GM12872 (cell line): ENCODE data around the gene WNT2B.

ENCODE experiments used
- CTCF ChIP-seq: IDR thresholded peaks from 3 replicates; pipeline ENCODE4 v1.5.1; 2011; ENCODE audit warnings: low read depth, mild to moderate bottlenecking, low read length, moderate library complexity; ENCODE audit not compliant: insufficient read depth

The WNT2B gene

GRCh38 chr1:112501810-112502641 lies 6.7 kb upstream of the WNT2B start:
- TF ChIP-seq CTCF: peak; percentile 91

GRCh38 chr1:112502826-112503225 lies 5.9 kb upstream of the WNT2B start:
- no peak for TF ChIP-seq CTCF

GRCh38 chr1:112504001-112504660 lies 4.6 kb upstream of the WNT2B start:
- no peak for TF ChIP-seq CTCF

GRCh38 chr1:112504661-112505399 lies 3.9 kb upstream of the WNT2B start:
- TF ChIP-seq CTCF: no peak

GRCh38 chr1:112505400-112505785 lies 3.4 kb upstream of the WNT2B start:
- no peak for TF ChIP-seq CTCF

- no peak for TF ChIP-seq CTCF
Measured at GRCh38 chr1:112505878-112506277, 2.9 kb upstream of the WNT2B start.

GRCh38 chr1:112506306-112506705 lies 2.5 kb upstream of the WNT2B start:
- TF ChIP-seq CTCF: no peak
